ENCODE data around the gene SPTB.

Gene SPTB

GRCh38 chr14:64728856-64729255 lies 150.9 kb downstream of the SPTB start:
- Histone ChIP-seq H4K20me1 (ENCODE audit: insufficient read depth, low read length) (no peaks in the 10 kb centered on the region), H3K27me3 (ENCODE audit: insufficient read depth, low read length, poor library complexity) (no peaks in the 10 kb centered on the region), H3K9ac (ENCODE audit: low read depth, low read length) (no peak overlapping the region), H2AFZ (ENCODE audit: low read depth, low read length) (no peak overlapping the region), H3K36me3 (ENCODE audit: insufficient read depth, low read length) (no peaks in the 10 kb centered on the region), H3K4me2 (ENCODE audit: insufficient read depth, low read length) (no peak overlapping the region), H3K27ac (ENCODE audit: low read length) (no peak overlapping the region), H3K4me1 (ENCODE audit: insufficient read depth, low read length) (no peaks in the 10 kb centered on the region), H3K79me2 (ENCODE audit: insufficient read depth, low read length) (no peaks in the 10 kb centered on the region), H3K9me3 (ENCODE audit: insufficient read depth, low read length, severe bottlenecking) (no peaks in the 10 kb centered on the region), H3K4me3 (ENCODE audit: low read depth in 1 of 2, low read length in 2 of 2) (no peak overlapping the region)
- TF ChIP-seq, protein P1, sequence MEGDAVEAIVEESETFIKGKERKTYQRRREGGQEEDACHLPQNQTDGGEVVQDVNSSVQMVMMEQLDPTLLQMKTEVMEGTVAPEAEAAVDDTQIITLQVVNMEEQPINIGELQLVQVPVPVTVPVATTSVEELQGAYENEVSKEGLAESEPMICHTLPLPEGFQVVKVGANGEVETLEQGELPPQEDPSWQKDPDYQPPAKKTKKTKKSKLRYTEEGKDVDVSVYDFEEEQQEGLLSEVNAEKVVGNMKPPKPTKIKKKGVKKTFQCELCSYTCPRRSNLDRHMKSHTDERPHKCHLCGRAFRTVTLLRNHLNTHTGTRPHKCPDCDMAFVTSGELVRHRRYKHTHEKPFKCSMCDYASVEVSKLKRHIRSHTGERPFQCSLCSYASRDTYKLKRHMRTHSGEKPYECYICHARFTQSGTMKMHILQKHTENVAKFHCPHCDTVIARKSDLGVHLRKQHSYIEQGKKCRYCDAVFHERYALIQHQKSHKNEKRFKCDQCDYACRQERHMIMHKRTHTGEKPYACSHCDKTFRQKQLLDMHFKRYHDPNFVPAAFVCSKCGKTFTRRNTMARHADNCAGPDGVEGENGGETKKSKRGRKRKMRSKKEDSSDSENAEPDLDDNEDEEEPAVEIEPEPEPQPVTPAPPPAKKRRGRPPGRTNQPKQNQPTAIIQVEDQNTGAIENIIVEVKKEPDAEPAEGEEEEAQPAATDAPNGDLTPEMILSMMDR (IDR thresholded peaks at IDR 0.05; ENCODE audit: borderline replicate concordance, extremely low read depth, low read length, poor library complexity, severe bottlenecking) = no peak
- no peak for TF ChIP-seq EZH2 (IDR thresholded peaks at IDR 0.05; ENCODE audit: borderline replicate concordance, low read depth, low read length, severe bottlenecking)
- no peak for ATAC-seq (ENCODE audit: insufficient read depth, low read depth)
- DNase-seq = no peak

- H3K36me3 ChIP-seq (ENCODE audit: insufficient read depth, low read length) = no peaks in the 10 kb centered on the region
- no peak for ATAC-seq (ENCODE audit: insufficient read depth, low read depth)
- no peaks in the 10 kb centered on the region for H3K27me3 ChIP-seq (ENCODE audit: insufficient read depth, low read length, poor library complexity)
- no peak overlapping the region for H3K9ac ChIP-seq (ENCODE audit: low read depth, low read length)
- DNase-seq = no peak
- H3K79me2 ChIP-seq (ENCODE audit: insufficient read depth, low read length) = no peaks in the 10 kb centered on the region
- no peak overlapping the region for H3K4me3 ChIP-seq (ENCODE audit: low read depth in 1 of 2, low read length in 2 of 2)
- no peak for TF ChIP-seq EZH2 (IDR thresholded peaks at IDR 0.05; ENCODE audit: borderline replicate concordance, low read depth, low read length, severe bottlenecking)
- TF ChIP-seq, protein P1 (IDR thresholded peaks at IDR 0.05; ENCODE audit: borderline replicate concordance, extremely low read depth, low read length, poor library complexity, severe bottlenecking) = no peak
- H3K4me2 ChIP-seq (ENCODE audit: insufficient read depth, low read length) = no peak overlapping the region
- no peaks in the 10 kb centered on the region for H3K4me1 ChIP-seq (ENCODE audit: insufficient read depth, low read length)
- no peak overlapping the region for H3K27ac ChIP-seq (ENCODE audit: low read length)
- H2AFZ ChIP-seq (ENCODE audit: low read depth, low read length) = no peak overlapping the region
- no peaks in the 10 kb centered on the region for H4K20me1 ChIP-seq (ENCODE audit: insufficient read depth, low read length)
- H3K9me3 ChIP-seq (ENCODE audit: insufficient read depth, low read length, severe bottlenecking) = no peaks in the 10 kb centered on the region
Measured at GRCh38 chr14:64728106-64728505, 151.6 kb downstream of the SPTB start.

- Histone ChIP-seq H3K4me1 (ENCODE audit: insufficient read depth, low read length) (no peaks in the 10 kb centered on the region), H3K36me3 (ENCODE audit: insufficient read depth, low read length) (no peaks in the 10 kb centered on the region), H3K9ac (ENCODE audit: low read depth, low read length) (no peak overlapping the region), H3K27me3 (ENCODE audit: insufficient read depth, low read length, poor library complexity) (peaks cover 4% of the 10 kb centered on the region), H2AFZ (ENCODE audit: low read depth, low read length) (no peak overlapping the region), H3K4me3 (ENCODE audit: low read depth in 1 of 2, low read length in 2 of 2) (no peak overlapping the region), H3K9me3 (ENCODE audit: insufficient read depth, low read length, severe bottlenecking) (no peaks in the 10 kb centered on the region), H3K4me2 (ENCODE audit: insufficient read depth, low read length) (no peak overlapping the region), H3K27ac (ENCODE audit: low read length) (no peak overlapping the region), H3K79me2 (ENCODE audit: insufficient read depth, low read length) (no peaks in the 10 kb centered on the region), H4K20me1 (ENCODE audit: insufficient read depth, low read length) (no peaks in the 10 kb centered on the region)
- ATAC-seq (ENCODE audit: insufficient read depth, low read depth) = no peak
- DNase-seq = no peak
- TF ChIP-seq, protein P1 (IDR thresholded peaks at IDR 0.05; ENCODE audit: borderline replicate concordance, extremely low read depth, low read length, poor library complexity, severe bottlenecking) = no peak
- no peak for TF ChIP-seq EZH2 (IDR thresholded peaks at IDR 0.05; ENCODE audit: borderline replicate concordance, low read depth, low read length, severe bottlenecking)
Measured at GRCh38 chr14:64727551-64728071, 152.1 kb downstream of the SPTB start.

DNA sequence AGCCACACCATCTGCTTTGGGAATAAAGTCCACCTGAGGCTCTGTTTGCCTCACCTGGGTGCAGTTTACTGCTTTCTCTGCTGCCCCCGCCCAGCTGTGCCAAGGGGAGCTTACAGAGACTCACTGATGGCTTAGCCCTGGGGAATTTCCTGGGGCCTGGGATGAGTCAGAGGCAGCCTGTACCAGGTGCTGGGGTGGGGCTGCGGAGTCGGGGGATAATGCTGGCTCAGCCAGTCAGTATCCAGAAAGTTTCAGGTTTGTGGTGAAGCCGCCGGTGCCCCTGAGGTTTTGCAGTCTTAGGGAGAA lies 153.2 kb downstream of the SPTB start:
- H3K27ac ChIP-seq (ENCODE audit: low read length) = no peak overlapping the region
- H4K20me1 ChIP-seq (ENCODE audit: insufficient read depth, low read length) = no peaks in the 10 kb centered on the region
- H3K4me1 ChIP-seq (ENCODE audit: insufficient read depth, low read length) = no peaks in the 10 kb centered on the region
- DNase-seq = no peak
- no peaks in the 10 kb centered on the region for H3K36me3 ChIP-seq (ENCODE audit: insufficient read depth, low read length)
- H3K4me3 ChIP-seq (ENCODE audit: low read depth in 1 of 2, low read length in 2 of 2) = no peak overlapping the region
- H3K9ac ChIP-seq (ENCODE audit: low read depth, low read length) = no peak overlapping the region
- H3K4me2 ChIP-seq (ENCODE audit: insufficient read depth, low read length) = no peak overlapping the region
- peaks cover 5% of the 10 kb centered on the region for H3K27me3 ChIP-seq (ENCODE audit: insufficient read depth, low read length, poor library complexity)
- no peaks in the 10 kb centered on the region for H3K9me3 ChIP-seq (ENCODE audit: insufficient read depth, low read length, severe bottlenecking)
- no peak overlapping the region for H2AFZ ChIP-seq (ENCODE audit: low read depth, low read length)
- no peak for ATAC-seq (ENCODE audit: insufficient read depth, low read depth)
- TF ChIP-seq EZH2 (IDR thresholded peaks at IDR 0.05; ENCODE audit: borderline replicate concordance, low read depth, low read length, severe bottlenecking) = no peak
- TF ChIP-seq, protein P1 (IDR thresholded peaks at IDR 0.05; ENCODE audit: borderline replicate concordance, extremely low read depth, low read length, poor library complexity, severe bottlenecking) = no peak
- H3K79me2 ChIP-seq (ENCODE audit: insufficient read depth, low read length) = no peaks in the 10 kb centered on the region

All from DND-41 (cell line).